Ishikawa (cell line): Measurements from ENCODE around the gene C13orf42.

Source experiments
- CEBPB ChIP-seq: IDR thresholded peaks from 2 replicates; pipeline ENCODE4 v1.6.1; 2012
- CREB1 ChIP-seq: IDR thresholded peaks from 2 replicates; pipeline ENCODE4 v1.6.1; 2012; ENCODE audit warnings: low read depth
- EGR1 ChIP-seq: IDR thresholded peaks from 2 replicates; pipeline ENCODE4 v1.6.1; 2012
- EP300 ChIP-seq: IDR thresholded peaks from 2 replicates; pipeline ENCODE4 v1.6.1; 2012; ENCODE audit warnings: borderline replicate concordance
- FOXM1 ChIP-seq: IDR thresholded peaks from 2 replicates; pipeline ENCODE4 v1.6.1; 2012; ENCODE audit warnings: low read depth, borderline replicate concordance
- MAX ChIP-seq: IDR thresholded peaks from 2 replicates; pipeline ENCODE4 v1.6.1; 2012
- NFIC ChIP-seq: IDR thresholded peaks from 2 replicates; pipeline ENCODE4 v1.6.1; 2012
- RAD21 ChIP-seq: IDR thresholded peaks from 2 replicates; pipeline ENCODE4 v1.6.1; 2012; ENCODE audit warnings: low read depth
- TAF1 ChIP-seq: IDR thresholded peaks from 2 replicates; pipeline ENCODE4 v1.6.1; 2012; ENCODE audit warnings: low read depth, mild to moderate bottlenecking
- TCF12 ChIP-seq: IDR thresholded peaks from 2 replicates; pipeline ENCODE4 v1.6.1; 2012; ENCODE audit warnings: low read depth
- TEAD4 ChIP-seq: IDR thresholded peaks from 2 replicates; pipeline ENCODE4 v1.6.1; 2012
- YY1 ChIP-seq: IDR thresholded peaks from 2 replicates; pipeline ENCODE4 v1.6.1; 2012; ENCODE audit warnings: low read depth
- ZBTB7A ChIP-seq: IDR thresholded peaks from 2 replicates; pipeline ENCODE4 v1.6.1; 2012; ENCODE audit warnings: low read depth
- TF ChIP-seq, protein P1 (sequence below): IDR thresholded peaks from 2 replicates; pipeline ENCODE4 v1.6.1; 2012
- TF ChIP-seq, protein P2 (sequence below): IDR thresholded peaks from 2 replicates; pipeline ENCODE4 v1.6.1; 2012; ENCODE audit warnings: low read depth, mild to moderate bottlenecking

C13orf42 gene

DNA sequence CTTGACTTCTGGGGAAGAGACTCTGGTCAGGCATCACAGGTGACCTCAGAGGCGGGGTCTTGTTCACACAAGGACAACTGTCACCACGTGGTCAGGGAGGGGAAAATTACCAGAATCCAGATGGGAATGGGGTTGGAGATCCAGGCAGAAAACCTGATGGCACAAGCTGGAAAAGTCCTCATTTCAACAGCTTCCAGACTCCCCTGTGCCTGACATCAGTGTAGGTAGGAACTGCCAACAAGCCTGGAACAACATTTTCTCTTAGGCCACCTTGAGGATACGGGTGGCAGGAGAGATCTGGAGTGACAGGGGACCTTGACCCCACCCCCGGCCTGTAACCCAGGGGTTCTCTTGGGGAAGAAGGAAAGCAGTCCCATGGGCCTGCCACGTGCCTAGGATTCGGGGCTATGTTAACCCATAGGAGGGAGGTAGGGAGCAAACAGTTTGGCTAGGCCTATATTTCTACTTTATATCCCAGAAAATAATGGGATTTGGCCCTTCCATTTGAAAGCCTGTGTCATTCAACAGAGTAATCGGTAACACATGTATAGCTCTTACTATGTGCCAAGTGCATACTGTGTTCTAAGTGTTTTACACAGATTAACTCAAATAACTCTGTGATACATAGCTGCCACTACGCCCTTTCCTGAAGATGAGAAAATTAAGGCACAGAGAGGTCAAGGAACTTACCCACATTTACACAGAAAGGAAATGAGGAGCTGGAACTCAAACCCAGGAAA is 44.9 kb upstream of the C13orf42 start:
- TF ChIP-seq TAF1 (no peak), TEAD4 (no peak), CREB1 (no peak), EGR1 (no peak), ZBTB7A (no peak), EP300 (no peak), MAX (no peak), CEBPB (no peak)
- TF ChIP-seq, protein P1, sequence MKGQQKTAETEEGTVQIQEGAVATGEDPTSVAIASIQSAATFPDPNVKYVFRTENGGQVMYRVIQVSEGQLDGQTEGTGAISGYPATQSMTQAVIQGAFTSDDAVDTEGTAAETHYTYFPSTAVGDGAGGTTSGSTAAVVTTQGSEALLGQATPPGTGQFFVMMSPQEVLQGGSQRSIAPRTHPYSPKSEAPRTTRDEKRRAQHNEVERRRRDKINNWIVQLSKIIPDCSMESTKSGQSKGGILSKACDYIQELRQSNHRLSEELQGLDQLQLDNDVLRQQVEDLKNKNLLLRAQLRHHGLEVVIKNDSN: no peak

DNA sequence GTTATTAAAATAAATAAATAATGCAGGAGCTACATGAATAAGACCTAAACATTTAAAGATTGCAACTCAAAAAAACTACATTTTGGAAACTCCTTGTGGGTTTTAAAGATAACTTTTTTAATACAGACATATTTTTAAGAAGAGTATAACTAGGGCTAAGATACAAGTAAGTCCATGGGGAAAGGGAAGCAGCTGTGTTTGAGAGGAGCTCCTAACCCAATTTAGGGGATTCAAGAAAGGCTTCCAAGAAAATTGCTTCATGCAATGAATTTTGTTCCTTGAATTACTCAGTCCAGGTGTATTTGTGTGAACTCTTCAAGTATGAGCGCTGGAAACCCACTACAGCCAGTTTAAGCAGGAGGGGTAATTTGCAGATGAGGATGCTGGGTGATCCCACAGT is 44.1 kb upstream of the C13orf42 start:
- no peak for TF ChIP-seq ZBTB7A
- TF ChIP-seq YY1: no peak
- TF ChIP-seq, protein P1: no peak

DNA sequence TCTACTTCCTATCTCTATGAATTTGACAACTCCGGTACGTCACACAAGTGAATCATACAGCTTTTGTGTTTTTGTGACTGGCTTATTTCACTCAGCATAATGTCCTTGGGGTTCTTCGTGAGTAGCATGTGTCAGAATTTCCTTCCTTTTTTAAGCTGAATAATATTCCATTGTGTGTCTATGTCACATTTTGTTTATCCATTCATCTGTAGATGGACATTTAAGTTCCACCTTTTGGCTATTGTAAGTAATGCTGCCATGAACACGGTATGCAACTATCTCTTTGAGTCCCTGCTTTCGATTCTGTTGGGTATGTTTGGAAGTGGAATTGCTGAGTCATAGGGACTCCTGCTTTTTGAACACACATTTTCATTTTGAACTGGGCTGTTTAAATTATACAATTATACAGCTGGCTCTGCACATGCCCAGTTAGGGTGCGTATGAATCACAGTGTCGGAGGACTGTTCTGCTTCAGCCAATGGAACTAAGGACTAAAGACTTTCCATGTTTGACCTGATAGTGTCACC is 43.0 kb upstream of the C13orf42 start:
- TF ChIP-seq EP300 (no peak), RAD21 (no peak), ZBTB7A (no peak), TAF1 (no peak), TEAD4 (no peak), MAX (no peak), TCF12 (no peak), NFIC (no peak), FOXM1 (no peak), CEBPB (no peak), CREB1 (no peak), YY1 (no peak), EGR1 (no peak)
- TF ChIP-seq, protein P2, sequence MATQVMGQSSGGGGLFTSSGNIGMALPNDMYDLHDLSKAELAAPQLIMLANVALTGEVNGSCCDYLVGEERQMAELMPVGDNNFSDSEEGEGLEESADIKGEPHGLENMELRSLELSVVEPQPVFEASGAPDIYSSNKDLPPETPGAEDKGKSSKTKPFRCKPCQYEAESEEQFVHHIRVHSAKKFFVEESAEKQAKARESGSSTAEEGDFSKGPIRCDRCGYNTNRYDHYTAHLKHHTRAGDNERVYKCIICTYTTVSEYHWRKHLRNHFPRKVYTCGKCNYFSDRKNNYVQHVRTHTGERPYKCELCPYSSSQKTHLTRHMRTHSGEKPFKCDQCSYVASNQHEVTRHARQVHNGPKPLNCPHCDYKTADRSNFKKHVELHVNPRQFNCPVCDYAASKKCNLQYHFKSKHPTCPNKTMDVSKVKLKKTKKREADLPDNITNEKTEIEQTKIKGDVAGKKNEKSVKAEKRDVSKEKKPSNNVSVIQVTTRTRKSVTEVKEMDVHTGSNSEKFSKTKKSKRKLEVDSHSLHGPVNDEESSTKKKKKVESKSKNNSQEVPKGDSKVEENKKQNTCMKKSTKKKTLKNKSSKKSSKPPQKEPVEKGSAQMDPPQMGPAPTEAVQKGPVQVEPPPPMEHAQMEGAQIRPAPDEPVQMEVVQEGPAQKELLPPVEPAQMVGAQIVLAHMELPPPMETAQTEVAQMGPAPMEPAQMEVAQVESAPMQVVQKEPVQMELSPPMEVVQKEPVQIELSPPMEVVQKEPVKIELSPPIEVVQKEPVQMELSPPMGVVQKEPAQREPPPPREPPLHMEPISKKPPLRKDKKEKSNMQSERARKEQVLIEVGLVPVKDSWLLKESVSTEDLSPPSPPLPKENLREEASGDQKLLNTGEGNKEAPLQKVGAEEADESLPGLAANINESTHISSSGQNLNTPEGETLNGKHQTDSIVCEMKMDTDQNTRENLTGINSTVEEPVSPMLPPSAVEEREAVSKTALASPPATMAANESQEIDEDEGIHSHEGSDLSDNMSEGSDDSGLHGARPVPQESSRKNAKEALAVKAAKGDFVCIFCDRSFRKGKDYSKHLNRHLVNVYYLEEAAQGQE: no peak
- TF ChIP-seq, protein P1: no peak

GRCh38 chr13:51153527-51153926 is 42.5 kb upstream of the C13orf42 start:
- TF ChIP-seq TCF12: no peak
- TF ChIP-seq CEBPB: peak; percentile 76
- no peak for TF ChIP-seq TAF1
- TF ChIP-seq TEAD4: peak; percentile 45
- no peak for TF ChIP-seq EGR1
- TF ChIP-seq, protein P2: no peak
- no peak for TF ChIP-seq NFIC
- no peak for TF ChIP-seq ZBTB7A
- no peak for TF ChIP-seq MAX
- no peak for TF ChIP-seq CREB1
- no peak for TF ChIP-seq RAD21
- no peak for TF ChIP-seq EP300

DNA sequence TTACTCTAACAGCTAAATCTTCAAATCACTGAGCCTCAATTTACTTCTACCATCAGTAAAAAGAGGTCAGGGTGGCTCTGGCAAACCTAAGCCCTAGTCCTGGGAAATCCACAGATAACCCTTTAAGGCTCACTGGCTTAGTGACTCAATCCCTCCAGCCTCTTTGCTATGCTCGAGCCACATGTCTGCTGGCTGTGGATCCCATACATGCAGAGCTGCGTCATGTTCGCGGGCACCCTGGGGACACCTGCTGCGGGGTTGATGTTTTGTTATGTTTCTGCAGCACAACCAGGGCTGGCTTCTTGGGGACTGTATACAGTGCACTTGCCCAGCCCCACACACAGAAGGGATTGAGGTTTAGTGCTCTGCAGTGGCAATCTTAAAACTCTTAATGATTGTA is 41.6 kb upstream of the C13orf42 start:
- TF ChIP-seq YY1: no peak
- TF ChIP-seq TEAD4: no peak
- TF ChIP-seq EP300: no peak
- TF ChIP-seq, protein P2: no peak
- no peak for TF ChIP-seq MAX
- no peak for TF ChIP-seq TCF12
- TF ChIP-seq, protein P1: no peak
- no peak for TF ChIP-seq FOXM1
- TF ChIP-seq ZBTB7A: no peak
- no peak for TF ChIP-seq EGR1
- no peak for TF ChIP-seq NFIC
- no peak for TF ChIP-seq CEBPB
- TF ChIP-seq CREB1: no peak
- TF ChIP-seq TAF1: no peak
- TF ChIP-seq RAD21: no peak
